CD4-positive, alpha-beta T cell (primary cell): ENCODE results near the gene KCNQ1. TPM values are rescaled to one million over a fixed set of nuclear protein-coding genes. Genes with fewer than 3 reads are reported as not detected.

ENCODE experiments used
- ATAC-seq: fragments of 200-7000 bp; cut with Tn5 transposase; one replicate; pipeline ENCODE4 v1.10.0; 2022; ENCODE audit warnings: mild to moderate bottlenecking; ENCODE audit not compliant: poor library complexity
- CTCF ChIA-PET: fragments of 350-600 bp; sonication (Branson Sonifier 250); formaldehyde crosslinking; loops from one replicate; lab custom pipeline; 2021; ENCODE audit warnings: antibody characterized with exemption, inconsistent platforms; lab: Charles Lee
- POLR2A ChIA-PET: fragments of 350-600 bp; sonication (Branson Sonifier 250); formaldehyde crosslinking; loops from one replicate; lab custom pipeline; 2021; ENCODE audit warnings: antibody characterized with exemption, inconsistent platforms; lab: Charles Lee
- DNase-seq, 14 experiments: peaks; one replicate each; pipeline ENCODE4 v3.0.0-alpha.2; 2013 to 2020; ENCODE audit warnings: mixed read lengths in 2 of 14
- H3K27ac ChIP-seq, 2 donors: one replicate each; pipeline versions ENCODE4 v1.5.1 to v1.7.0; 2013; ENCODE audit warnings: low read length in 2 of 2, low read depth in 1 of 2, mild to moderate bottlenecking in 1 of 2
- H3K27me3 ChIP-seq, 2 experiments: 1 replicate in 1 of 2; 2 replicates in 1 of 2; pipeline versions ENCODE4 v1.6.1 to v1.7.0; 2013; ENCODE audit warnings: low read length in 2 of 2, control low read depth in 1 of 2, mild to moderate bottlenecking in 1 of 2, moderate library complexity in 1 of 2; ENCODE audit not compliant: insufficient read depth in 2 of 2, control insufficient read depth in 1 of 2
- H3K36me3 ChIP-seq: one replicate; pipeline ENCODE4 v1.6.1; 2013; ENCODE audit warnings: low read length, control low read depth; ENCODE audit not compliant: insufficient read depth
- H3K4me1 ChIP-seq: one replicate; pipeline ENCODE4 v1.6.1; 2013; ENCODE audit warnings: low read length, control low read depth; ENCODE audit not compliant: insufficient read depth
- H3K4me3 ChIP-seq: one replicate; pipeline ENCODE4 v1.5.1; 2013; ENCODE audit warnings: mild to moderate bottlenecking, low read length, moderate library complexity
- H3K9me3 ChIP-seq, 2 experiments: 1 replicate in 1 of 2; 2 replicates in 1 of 2; pipeline versions ENCODE4 v1.6.1 to v1.7.0; 2013; ENCODE audit warnings: low read length in 2 of 2, mild to moderate bottlenecking in 2 of 2, control low read depth in 1 of 2, moderate library complexity in 1 of 2; ENCODE audit not compliant: control insufficient read depth in 1 of 2, insufficient read depth in 1 of 2
- H3K27ac Mint-ChIP-seq: one replicate; pipeline ENCODE4 v1.8.0; 2020; ENCODE audit warnings: mixed read lengths
- H3K27me3 Mint-ChIP-seq: one replicate; pipeline ENCODE4 v1.8.0; 2021; ENCODE audit warnings: mixed read lengths
- H3K36me3 Mint-ChIP-seq: one replicate; pipeline ENCODE4 v1.8.0; 2021; ENCODE audit warnings: low read depth, mixed read lengths
- H3K4me1 Mint-ChIP-seq: one replicate; pipeline ENCODE4 v1.8.0; 2021; ENCODE audit warnings: low read depth, mixed read lengths
- H3K4me3 Mint-ChIP-seq: one replicate; pipeline ENCODE4 v1.8.0; 2020; ENCODE audit warnings: mild to moderate bottlenecking, mixed read lengths
- H3K9me3 Mint-ChIP-seq: one replicate; pipeline ENCODE4 v1.8.0; 2020; ENCODE audit warnings: mixed read lengths
- intact Hi-C, 2 experiments: fragments of 100-400 bp; cut with DNase I in 1 of 2; cut with micrococcal nuclease in 1 of 2; formaldehyde crosslinking; loops; one replicate each; pipeline versions ENCODE4 v1.15.1 to v1.9.0; 2023 to 2025; cut with DNase I, micrococcal nuclease
- total RNA-seq, 174 experiments: library from RNA in 2 of 174; stranded (reverse) in 2 of 174; gene quantifications; one replicate each; pipeline ENCODE4 v1.2.3 and lab custom pipeline; 2021 to 2026
- TF ChIP-seq, protein P1 (sequence below): fragments of 200-600 bp; IDR thresholded peaks from one replicate; pipeline ENCODE4 v1.8.0; 2022; ENCODE audit warnings: antibody characterized with exemption, mild to moderate bottlenecking

Gene KCNQ1
- total RNA-seq, 2 experiments from 2014 or later: 31.3 to 33.1 TPM

DNA sequence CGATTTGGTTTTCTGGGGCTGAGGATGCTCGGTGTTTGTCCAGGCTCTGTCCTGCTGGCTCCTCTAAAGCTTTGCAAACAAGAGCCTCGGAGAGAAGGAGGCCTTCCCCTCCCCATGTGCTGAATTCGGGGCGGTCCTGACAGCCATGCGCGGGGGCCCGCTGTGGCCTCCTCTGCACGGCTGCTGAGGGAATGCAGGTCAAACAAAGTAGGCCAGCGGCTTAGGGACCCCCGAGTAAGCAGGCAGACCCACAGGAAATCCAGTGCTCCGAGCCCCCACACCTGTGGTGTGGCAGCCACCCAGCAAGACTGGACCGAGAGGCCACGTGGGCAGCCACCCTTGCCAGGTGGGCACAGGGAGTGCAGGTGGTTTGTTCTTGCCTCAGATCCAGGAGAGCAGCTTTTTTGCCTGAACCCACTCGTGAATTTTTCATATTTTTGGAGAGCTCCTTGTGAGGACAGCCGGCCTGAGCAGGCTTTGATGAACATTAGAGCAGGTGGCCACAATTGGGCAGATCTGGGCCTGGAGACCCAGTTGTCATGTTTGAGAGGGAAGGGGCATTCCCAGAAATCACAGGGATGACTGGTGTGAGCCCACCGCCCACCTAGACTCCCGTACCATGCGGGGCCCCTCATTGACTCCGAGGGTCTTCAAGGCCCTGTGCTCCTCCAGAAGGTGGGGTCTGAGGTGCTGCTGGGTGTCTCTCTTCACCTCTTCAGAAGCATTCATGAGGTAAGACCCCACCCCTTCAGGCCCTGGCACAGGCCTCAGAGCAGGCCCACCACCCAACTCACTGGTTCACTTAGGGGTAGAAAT, 298.0 kb downstream of the KCNQ1 start:
- TF ChIP-seq, protein P1, sequence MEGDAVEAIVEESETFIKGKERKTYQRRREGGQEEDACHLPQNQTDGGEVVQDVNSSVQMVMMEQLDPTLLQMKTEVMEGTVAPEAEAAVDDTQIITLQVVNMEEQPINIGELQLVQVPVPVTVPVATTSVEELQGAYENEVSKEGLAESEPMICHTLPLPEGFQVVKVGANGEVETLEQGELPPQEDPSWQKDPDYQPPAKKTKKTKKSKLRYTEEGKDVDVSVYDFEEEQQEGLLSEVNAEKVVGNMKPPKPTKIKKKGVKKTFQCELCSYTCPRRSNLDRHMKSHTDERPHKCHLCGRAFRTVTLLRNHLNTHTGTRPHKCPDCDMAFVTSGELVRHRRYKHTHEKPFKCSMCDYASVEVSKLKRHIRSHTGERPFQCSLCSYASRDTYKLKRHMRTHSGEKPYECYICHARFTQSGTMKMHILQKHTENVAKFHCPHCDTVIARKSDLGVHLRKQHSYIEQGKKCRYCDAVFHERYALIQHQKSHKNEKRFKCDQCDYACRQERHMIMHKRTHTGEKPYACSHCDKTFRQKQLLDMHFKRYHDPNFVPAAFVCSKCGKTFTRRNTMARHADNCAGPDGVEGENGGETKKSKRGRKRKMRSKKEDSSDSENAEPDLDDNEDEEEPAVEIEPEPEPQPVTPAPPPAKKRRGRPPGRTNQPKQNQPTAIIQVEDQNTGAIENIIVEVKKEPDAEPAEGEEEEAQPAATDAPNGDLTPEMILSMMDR: no peak
- no peak overlapping the region for H3K27ac Mint-ChIP-seq
- ChIA-PET POLR2A (no interaction called here), CTCF (no interaction called here)
- H3K27me3 ChIP-seq: no peaks in the 10 kb centered on the region
- no peak overlapping the region for H3K4me3 Mint-ChIP-seq
- H3K27ac ChIP-seq: no peak overlapping the region
- no peak for ATAC-seq
- H3K9me3 ChIP-seq: no peaks in the 10 kb centered on the region
- H3K27me3 Mint-ChIP-seq: no peaks in the 10 kb centered on the region
- H3K36me3 Mint-ChIP-seq: no peaks in the 10 kb centered on the region
- intact Hi-C loops: no loop called here
- H3K4me1 Mint-ChIP-seq: no peaks in the 10 kb centered on the region
- no peak for DNase-seq
- H3K4me3 ChIP-seq: no peak overlapping the region
- H3K36me3 ChIP-seq: no peaks in the 10 kb centered on the region
- H3K9me3 Mint-ChIP-seq: no peaks in the 10 kb centered on the region
- H3K4me1 ChIP-seq: no peaks in the 10 kb centered on the region

DNA sequence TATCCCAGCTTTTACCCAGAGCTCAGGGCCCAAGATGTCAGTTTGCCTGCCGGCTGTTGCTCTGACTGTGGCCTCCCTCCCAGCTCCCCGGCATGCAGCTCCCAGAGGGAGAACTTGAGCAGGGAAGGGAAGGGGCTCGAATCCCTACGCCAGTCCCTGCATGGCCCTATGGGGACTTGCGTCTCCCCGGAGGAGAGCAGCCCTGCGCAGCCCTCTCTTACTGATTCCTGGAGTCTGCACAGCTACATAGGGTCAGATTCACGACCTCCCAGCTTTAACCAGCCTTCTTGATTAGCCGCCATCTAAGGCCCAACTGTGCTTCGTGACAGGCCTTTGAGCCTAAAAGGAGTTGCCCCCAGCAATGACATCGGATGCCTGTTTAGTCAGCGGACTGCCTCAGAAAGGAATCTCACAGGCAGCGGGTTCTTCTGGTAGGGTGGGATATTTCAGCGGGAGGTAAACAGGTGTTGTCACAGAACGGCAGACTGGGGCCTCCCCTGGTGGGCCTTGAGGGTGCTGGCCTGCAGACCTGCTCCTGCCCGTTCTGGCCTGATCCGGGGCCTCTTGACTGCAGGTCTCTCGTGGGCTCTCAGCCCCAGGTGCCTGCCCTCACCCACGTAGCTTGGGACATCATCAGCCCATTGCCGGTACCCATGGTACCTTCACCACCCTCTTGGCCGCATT, 298.8 kb downstream of the KCNQ1 start:
- H3K27ac ChIP-seq: no peak overlapping the region
- H3K4me3 ChIP-seq: no peak overlapping the region
- H3K36me3 ChIP-seq: no peaks in the 10 kb centered on the region
- no peaks in the 10 kb centered on the region for H3K9me3 ChIP-seq
- Mint-ChIP-seq H3K4me3 (no peak overlapping the region), H3K27me3 (no peaks in the 10 kb centered on the region), H3K4me1 (no peaks in the 10 kb centered on the region), H3K9me3 (no peaks in the 10 kb centered on the region), H3K27ac (no peak overlapping the region), H3K36me3 (no peaks in the 10 kb centered on the region)
- TF ChIP-seq, protein P1: no peak
- no peaks in the 10 kb centered on the region for H3K27me3 ChIP-seq
- POLR2A ChIA-PET: no interaction called here
- no peaks in the 10 kb centered on the region for H3K4me1 ChIP-seq
- CTCF ChIA-PET: no interaction called here
- DNase-seq (no peak), ATAC-seq (no peak)
- intact Hi-C loops: no loop called here

DNA sequence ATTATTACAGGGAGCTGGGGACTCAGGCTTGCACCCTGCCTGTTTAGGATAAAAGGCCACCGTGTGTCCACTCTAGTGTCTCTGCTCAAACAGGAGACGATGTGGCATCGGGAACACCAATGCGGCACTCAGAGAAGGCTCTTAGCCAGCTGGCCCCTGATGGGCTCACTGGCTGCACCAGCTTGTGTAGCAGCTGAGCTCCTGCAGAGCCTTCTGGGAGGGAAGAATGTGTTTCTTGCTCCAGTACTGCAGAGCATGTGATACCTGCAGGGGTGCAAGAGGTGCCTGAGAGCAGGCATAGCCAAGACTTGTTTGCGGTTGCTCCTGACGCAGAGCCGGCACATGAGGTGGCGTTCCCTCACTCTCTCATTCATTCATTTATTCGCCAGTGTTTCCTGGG, 299.4 kb downstream of the KCNQ1 start:
- POLR2A ChIA-PET: no interaction called here
- H3K4me3 Mint-ChIP-seq: no peak overlapping the region

More for the DNA sequence above, 299.4 kb downstream of the KCNQ1 start:
- DNase-seq (no peak), ATAC-seq (no peak)
- H3K9me3 ChIP-seq: no peaks in the 10 kb centered on the region
- TF ChIP-seq, protein P1: no peak
- no peak overlapping the region for H3K4me3 ChIP-seq
- no peaks in the 10 kb centered on the region for H3K27me3 ChIP-seq
- intact Hi-C loops: no loop called here
- CTCF ChIA-PET: no interaction called here
- Mint-ChIP-seq H3K9me3 (no peaks in the 10 kb centered on the region), H3K27ac (no peak overlapping the region), H3K4me1 (no peaks in the 10 kb centered on the region), H3K27me3 (no peaks in the 10 kb centered on the region), H3K36me3 (peaks cover 4% of the 10 kb centered on the region)
- no peak overlapping the region for H3K27ac ChIP-seq
- no peaks in the 10 kb centered on the region for H3K36me3 ChIP-seq
- no peaks in the 10 kb centered on the region for H3K4me1 ChIP-seq
